ENCODE results near the gene TMEM108.

The TMEM108 gene

DNA sequence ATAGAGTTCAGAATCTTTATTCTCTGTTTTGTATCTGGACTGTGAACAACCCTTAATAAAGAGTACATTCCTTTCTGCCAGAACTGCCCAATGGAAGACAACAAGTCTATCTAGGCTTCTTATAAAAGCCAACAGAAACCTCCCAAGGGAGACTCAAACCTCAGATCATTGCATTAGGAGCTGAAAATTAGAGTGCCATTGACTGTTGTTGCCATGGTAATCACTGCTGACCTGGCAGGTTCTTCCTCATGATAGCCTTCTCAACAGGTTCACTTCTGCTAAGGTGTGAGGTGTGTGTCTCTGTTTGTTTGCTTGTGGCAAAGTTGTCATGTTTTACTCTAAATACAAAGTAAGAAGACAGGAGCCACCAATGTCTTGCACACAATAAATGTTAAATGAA is 79.2 kb downstream of the TMEM108 start:
- no peaks in the 10 kb centered on the region for H3K27me3 ChIP-seq (ENCODE audit: low read depth, low read length)
- H3K4me1 ChIP-seq (ENCODE audit: control insufficient read depth in 1 of 2, insufficient read depth in 2 of 2, low read length in 2 of 2), result peaks cover 0 to 6% of the 10 kb centered on the region in 2 donors
- H3K9me3 ChIP-seq (ENCODE audit: control insufficient read depth in 1 of 2, low read length in 2 of 2), result no peaks in the 10 kb centered on the region
- no peak overlapping the region for H3K4me3 ChIP-seq (ENCODE audit: low read depth in 1 of 2, low read length in 2 of 2)
- H3K36me3 ChIP-seq (ENCODE audit: control insufficient read depth in 1 of 2, insufficient read depth in 2 of 2, low read length in 2 of 2), result no peaks in the 10 kb centered on the region
- H3K27ac ChIP-seq (ENCODE audit: low read length), result no peak overlapping the region

GRCh38 chr3:133119176-133119575 is 81.0 kb downstream of the TMEM108 start:
- Histone ChIP-seq H3K27me3 (ENCODE audit: low read depth, low read length) (no peaks in the 10 kb centered on the region), H3K27ac (ENCODE audit: low read length) (no peak overlapping the region), H3K4me1 (ENCODE audit: control insufficient read depth in 1 of 2, insufficient read depth in 2 of 2, low read length in 2 of 2) (peaks cover 0 to 12% of the 10 kb centered on the region in 2 donors), H3K36me3 (ENCODE audit: control insufficient read depth in 1 of 2, insufficient read depth in 2 of 2, low read length in 2 of 2) (no peaks in the 10 kb centered on the region), H3K9me3 (ENCODE audit: control insufficient read depth in 1 of 2, low read length in 2 of 2) (no peaks in the 10 kb centered on the region), H3K4me3 (ENCODE audit: low read depth in 1 of 2, low read length in 2 of 2) (no peak overlapping the region)

DNA sequence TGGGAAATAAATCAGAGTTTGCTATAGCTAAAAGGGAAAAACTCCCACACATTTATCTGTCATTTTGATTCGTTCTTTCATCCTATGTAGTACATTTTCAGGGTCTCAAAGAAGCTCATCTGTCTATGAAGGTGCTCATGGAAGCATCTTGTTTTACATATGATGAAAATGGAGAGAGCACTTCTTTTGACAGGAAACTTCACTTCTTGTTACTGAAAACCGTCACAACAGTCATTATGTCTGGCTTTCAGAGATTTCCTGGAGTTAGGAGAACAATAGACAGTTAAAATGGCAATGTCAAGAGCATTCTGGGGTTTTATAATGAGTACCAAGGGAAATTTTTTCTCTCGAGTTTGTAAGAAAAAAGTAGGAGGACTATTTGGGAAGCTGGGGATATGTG is 83.3 kb downstream of the TMEM108 start:
- H3K27ac ChIP-seq (ENCODE audit: low read length), result no peak overlapping the region
- H3K36me3 ChIP-seq (ENCODE audit: control insufficient read depth in 1 of 2, insufficient read depth in 2 of 2, low read length in 2 of 2), result no peaks in the 10 kb centered on the region
- no peaks in the 10 kb centered on the region for H3K9me3 ChIP-seq (ENCODE audit: control insufficient read depth in 1 of 2, low read length in 2 of 2)
- H3K4me3 ChIP-seq (ENCODE audit: low read depth in 1 of 2, low read length in 2 of 2), result no peak overlapping the region
- H3K4me1 ChIP-seq (ENCODE audit: control insufficient read depth in 1 of 2, insufficient read depth in 2 of 2, low read length in 2 of 2), result peaks cover 0 to 17% of the 10 kb centered on the region in 2 donors
- no peaks in the 10 kb centered on the region for H3K27me3 ChIP-seq (ENCODE audit: low read depth, low read length)

DNA sequence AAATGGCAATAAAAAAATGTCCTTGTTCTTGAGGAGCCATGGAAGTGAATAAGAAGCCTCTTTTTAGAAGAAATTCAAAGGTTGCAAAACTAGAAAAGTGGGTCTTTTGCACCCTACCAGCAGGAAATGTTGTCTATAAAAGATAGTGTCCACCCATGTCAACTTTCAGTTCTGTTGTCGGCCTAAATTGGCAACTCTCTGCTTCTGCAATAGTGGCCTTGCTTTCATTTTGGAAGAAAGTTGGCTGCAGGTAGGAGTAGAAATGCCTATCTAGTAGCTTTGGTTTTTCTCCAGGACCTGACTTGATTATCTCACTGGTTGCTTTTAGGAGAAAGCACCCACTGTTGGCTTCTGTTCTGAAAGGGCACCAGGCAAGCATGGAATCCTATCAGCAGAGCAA is 85.4 kb downstream of the TMEM108 start:
- Histone ChIP-seq H3K4me1 (ENCODE audit: control insufficient read depth in 1 of 2, insufficient read depth in 2 of 2, low read length in 2 of 2) (peaks cover 0 to 15% of the 10 kb centered on the region in 2 donors), H3K36me3 (ENCODE audit: control insufficient read depth in 1 of 2, insufficient read depth in 2 of 2, low read length in 2 of 2) (no peaks in the 10 kb centered on the region), H3K27ac (ENCODE audit: low read length) (no peak overlapping the region), H3K4me3 (ENCODE audit: low read depth in 1 of 2, low read length in 2 of 2) (no peak overlapping the region), H3K9me3 (ENCODE audit: control insufficient read depth in 1 of 2, low read length in 2 of 2) (no peaks in the 10 kb centered on the region), H3K27me3 (ENCODE audit: low read depth, low read length) (no peaks in the 10 kb centered on the region)

DNA sequence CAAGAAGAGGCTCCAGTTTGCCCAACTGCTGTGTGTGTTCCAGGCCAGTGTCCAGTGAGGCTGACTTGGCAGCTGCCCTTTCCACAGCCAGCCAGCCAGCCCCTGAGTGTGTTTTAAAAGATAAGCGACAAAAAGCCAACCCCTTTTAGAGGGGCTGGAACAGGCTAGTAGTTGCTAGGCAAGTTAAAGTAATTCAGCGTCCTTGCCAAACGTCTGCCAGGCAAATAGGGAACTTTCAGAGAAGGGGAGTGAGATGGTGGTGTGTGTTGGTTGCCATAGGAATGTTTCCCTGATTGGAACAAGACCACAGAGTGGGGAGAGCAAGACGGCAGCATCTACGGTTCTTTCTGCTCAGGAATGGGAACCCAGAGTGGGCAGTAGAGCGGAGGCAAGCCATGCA is 86.3 kb downstream of the TMEM108 start:
- H3K27ac ChIP-seq (ENCODE audit: low read length), result no peak overlapping the region
- H3K36me3 ChIP-seq (ENCODE audit: control insufficient read depth in 1 of 2, insufficient read depth in 2 of 2, low read length in 2 of 2), result no peaks in the 10 kb centered on the region
- no peaks in the 10 kb centered on the region for H3K9me3 ChIP-seq (ENCODE audit: control insufficient read depth in 1 of 2, low read length in 2 of 2)
- H3K27me3 ChIP-seq (ENCODE audit: low read depth, low read length), result no peaks in the 10 kb centered on the region
- no peak overlapping the region for H3K4me3 ChIP-seq (ENCODE audit: low read depth in 1 of 2, low read length in 2 of 2)
- H3K4me1 ChIP-seq (ENCODE audit: control insufficient read depth in 1 of 2, insufficient read depth in 2 of 2, low read length in 2 of 2), result peaks cover 0 to 14% of the 10 kb centered on the region in 2 donors

DNA sequence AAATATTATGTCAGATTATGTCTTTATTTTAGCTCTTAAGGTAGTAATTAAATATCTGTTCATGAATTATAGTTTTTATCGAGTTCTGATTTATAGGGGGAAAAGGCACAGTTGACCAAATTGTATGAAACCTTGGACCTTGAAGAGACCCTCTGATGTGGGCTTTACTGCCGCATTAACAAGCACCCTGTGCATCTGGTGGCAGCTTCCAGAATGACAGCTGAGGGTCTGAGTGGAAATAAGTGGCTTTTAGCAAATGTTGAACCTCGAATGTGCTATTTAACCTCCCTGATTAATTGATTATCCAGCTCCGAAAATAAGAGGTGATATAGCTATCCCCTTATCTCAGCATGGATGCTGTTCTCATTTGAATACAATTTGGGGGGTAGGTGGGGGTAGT is 87.0 kb downstream of the TMEM108 start:
- Histone ChIP-seq H3K27ac (ENCODE audit: low read length) (no peak overlapping the region), H3K4me1 (ENCODE audit: control insufficient read depth in 1 of 2, insufficient read depth in 2 of 2, low read length in 2 of 2) (peaks cover 0 to 14% of the 10 kb centered on the region in 2 donors), H3K9me3 (ENCODE audit: control insufficient read depth in 1 of 2, low read length in 2 of 2) (no peaks in the 10 kb centered on the region), H3K27me3 (ENCODE audit: low read depth, low read length) (no peaks in the 10 kb centered on the region), H3K36me3 (ENCODE audit: control insufficient read depth in 1 of 2, insufficient read depth in 2 of 2, low read length in 2 of 2) (no peaks in the 10 kb centered on the region), H3K4me3 (ENCODE audit: low read depth in 1 of 2, low read length in 2 of 2) (no peak overlapping the region)

DNA sequence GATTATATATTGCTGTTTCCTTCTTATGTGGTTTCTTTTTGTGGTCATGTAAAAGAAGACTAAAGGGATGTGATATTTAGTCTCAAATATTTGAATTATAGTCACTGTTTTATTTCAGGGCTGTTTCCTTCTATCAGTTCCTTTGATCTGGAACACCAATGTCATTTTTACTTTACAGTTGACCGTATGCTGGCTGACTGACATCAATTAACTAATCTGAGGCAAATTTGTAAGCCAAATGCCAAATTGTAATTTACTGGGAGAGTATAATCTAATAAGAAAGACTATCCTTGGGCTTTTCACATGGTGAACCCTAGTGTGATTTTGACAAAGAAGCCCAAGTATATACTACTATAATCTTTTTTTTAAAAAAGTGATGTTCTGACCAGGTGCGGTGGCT is 87.6 kb downstream of the TMEM108 start:
- Histone ChIP-seq H3K36me3 (ENCODE audit: control insufficient read depth in 1 of 2, insufficient read depth in 2 of 2, low read length in 2 of 2) (no peaks in the 10 kb centered on the region), H3K4me1 (ENCODE audit: control insufficient read depth in 1 of 2, insufficient read depth in 2 of 2, low read length in 2 of 2) (peaks cover 0 to 14% of the 10 kb centered on the region in 2 donors), H3K27me3 (ENCODE audit: low read depth, low read length) (no peaks in the 10 kb centered on the region), H3K4me3 (ENCODE audit: low read depth in 1 of 2, low read length in 2 of 2) (no peak overlapping the region), H3K27ac (ENCODE audit: low read length) (no peak overlapping the region), H3K9me3 (ENCODE audit: control insufficient read depth in 1 of 2, low read length in 2 of 2) (no peaks in the 10 kb centered on the region)

GRCh38 chr3:133127381-133127780 is 89.2 kb downstream of the TMEM108 start:
- no peak overlapping the region for H3K27ac ChIP-seq (ENCODE audit: low read length)
- H3K4me3 ChIP-seq (ENCODE audit: low read depth in 1 of 2, low read length in 2 of 2), result no peak overlapping the region
- no peaks in the 10 kb centered on the region for H3K27me3 ChIP-seq (ENCODE audit: low read depth, low read length)
- no peaks in the 10 kb centered on the region for H3K9me3 ChIP-seq (ENCODE audit: control insufficient read depth in 1 of 2, low read length in 2 of 2)
- no peaks in the 10 kb centered on the region for H3K36me3 ChIP-seq (ENCODE audit: control insufficient read depth in 1 of 2, insufficient read depth in 2 of 2, low read length in 2 of 2)
- H3K4me1 ChIP-seq (ENCODE audit: control insufficient read depth in 1 of 2, insufficient read depth in 2 of 2, low read length in 2 of 2), result peaks cover 0 to 14% of the 10 kb centered on the region in 2 donors

DNA sequence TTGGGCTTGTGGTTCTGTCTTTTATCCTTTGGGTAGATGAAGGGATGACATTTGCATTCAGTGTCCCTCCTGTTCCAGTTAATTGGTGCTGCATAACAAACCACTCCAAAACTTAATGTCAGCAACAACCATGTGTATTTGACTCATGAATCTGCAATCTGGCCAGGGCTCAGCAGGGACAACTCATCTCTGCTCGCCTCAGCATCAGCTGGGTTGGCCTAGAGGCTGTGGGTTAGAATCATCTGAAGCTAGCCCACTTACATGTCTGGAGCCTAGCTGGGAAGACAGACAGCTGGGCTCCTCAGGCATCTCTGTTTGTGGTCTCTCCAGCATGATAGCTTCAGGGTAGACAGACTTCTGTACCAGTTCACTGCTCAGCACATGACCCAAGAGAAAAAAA is 92.0 kb downstream of the TMEM108 start:
- Histone ChIP-seq H3K4me3 (ENCODE audit: low read depth in 1 of 2, low read length in 2 of 2) (no peak overlapping the region), H3K27ac (ENCODE audit: low read length) (no peak overlapping the region), H3K36me3 (ENCODE audit: control insufficient read depth in 1 of 2, insufficient read depth in 2 of 2, low read length in 2 of 2) (no peaks in the 10 kb centered on the region), H3K4me1 (ENCODE audit: control insufficient read depth in 1 of 2, insufficient read depth in 2 of 2, low read length in 2 of 2) (peaks cover 0 to 3% of the 10 kb centered on the region in 2 donors), H3K27me3 (ENCODE audit: low read depth, low read length) (no peaks in the 10 kb centered on the region), H3K9me3 (ENCODE audit: control insufficient read depth in 1 of 2, low read length in 2 of 2) (no peaks in the 10 kb centered on the region)

- Histone ChIP-seq H3K36me3 (ENCODE audit: control insufficient read depth in 1 of 2, insufficient read depth in 2 of 2, low read length in 2 of 2) (no peaks in the 10 kb centered on the region), H3K4me3 (ENCODE audit: low read depth in 1 of 2, low read length in 2 of 2) (no peak overlapping the region), H3K4me1 (ENCODE audit: control insufficient read depth in 1 of 2, insufficient read depth in 2 of 2, low read length in 2 of 2) (no peaks in the 10 kb centered on the region), H3K27ac (ENCODE audit: low read length) (no peak overlapping the region), H3K27me3 (ENCODE audit: low read depth, low read length) (no peaks in the 10 kb centered on the region), H3K9me3 (ENCODE audit: control insufficient read depth in 1 of 2, low read length in 2 of 2) (no peaks in the 10 kb centered on the region)
These were observed 97.1 kb downstream of the TMEM108 start for GRCh38 chr3:133135306-133135705.

DNA sequence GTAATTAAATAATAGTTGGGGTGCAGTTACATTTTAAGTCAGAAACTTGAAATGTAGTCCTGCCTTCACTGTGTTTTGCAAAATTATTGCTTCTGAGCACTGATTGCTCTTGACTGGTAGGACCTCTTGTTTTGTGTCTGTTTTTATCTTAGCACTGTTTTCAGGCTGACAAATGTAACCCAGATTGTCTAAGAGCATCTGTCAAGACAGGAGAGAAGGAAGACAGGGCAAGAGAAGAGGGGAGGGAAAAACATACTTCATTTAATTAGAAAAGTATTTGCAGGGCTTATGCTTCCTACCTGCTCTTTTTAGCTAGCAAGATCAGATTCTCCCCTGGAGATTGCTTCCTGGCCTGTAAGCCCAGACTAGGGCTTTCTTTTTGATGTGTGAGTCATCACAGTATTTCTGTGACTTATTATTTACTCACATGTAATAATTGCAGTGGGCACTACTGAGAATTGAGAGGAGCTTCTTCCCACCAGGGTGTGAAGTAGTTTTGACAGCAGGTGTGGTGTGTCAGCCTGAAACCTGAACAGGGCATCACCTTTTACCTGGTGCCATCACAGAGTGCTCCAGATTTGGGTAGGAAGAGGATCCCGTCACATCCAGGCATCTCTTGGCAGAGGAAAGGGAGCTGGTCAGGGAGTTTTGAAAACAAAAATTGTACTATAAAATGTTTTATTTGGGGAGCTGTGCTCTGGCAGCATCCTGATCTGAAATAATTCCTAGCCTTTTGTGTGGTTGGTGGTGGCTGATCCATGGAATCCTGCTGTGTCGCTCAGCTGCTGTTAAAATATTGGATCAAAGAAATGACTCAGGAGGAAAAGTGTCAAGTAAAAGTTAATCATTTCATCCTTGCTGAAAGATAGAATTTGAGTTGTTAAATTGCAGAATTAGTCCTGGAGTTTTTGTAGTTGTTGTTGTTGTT is 98.2 kb downstream of the TMEM108 start:
- Histone ChIP-seq H3K9me3 (ENCODE audit: control insufficient read depth in 1 of 2, low read length in 2 of 2) (no peaks in the 10 kb centered on the region), H3K27ac (ENCODE audit: low read length) (no peak overlapping the region), H3K27me3 (ENCODE audit: low read depth, low read length) (no peaks in the 10 kb centered on the region), H3K4me1 (ENCODE audit: control insufficient read depth in 1 of 2, insufficient read depth in 2 of 2, low read length in 2 of 2) (no peaks in the 10 kb centered on the region), H3K4me3 (ENCODE audit: low read depth in 1 of 2, low read length in 2 of 2) (no peak overlapping the region), H3K36me3 (ENCODE audit: control insufficient read depth in 1 of 2, insufficient read depth in 2 of 2, low read length in 2 of 2) (no peaks in the 10 kb centered on the region)

Measured in muscle layer of duodenum (tissue), 2 donors.